Thoracic aorta (tissue), 2 donors: ENCODE measurements around the gene LRRFIP2. TPM values are rescaled to one million over a fixed set of nuclear protein-coding genes. Genes with fewer than 3 reads are reported as not detected.
A peak's percentile ranks its signal among the peaks of the same experiment; 100 is the strongest.

ENCODE experiments used
- ATAC-seq: fragments of 150-250 bp; one replicate; pipeline ENCODE4 v1.8.0; 2017; ENCODE audit warnings: low read depth; ENCODE audit not compliant: insufficient number of reproducible peaks, low FRiP score
- DNase-seq: peaks from one replicate; pipeline ENCODE4 v3.0.0-alpha.2; 2020; ENCODE audit warnings: low spot score
- H3K27ac ChIP-seq, 2 donors: fragments of 200-600 bp; sonication (generic); 1 replicate in 1 of 2; 2 replicates in 1 of 2; pipeline ENCODE4 v1.5.1; 2016; ENCODE audit warnings: mild to moderate bottlenecking in 2 of 2, moderate library complexity in 2 of 2
- H3K27me3 ChIP-seq: fragments of 200-600 bp; sonication (generic); replicated peaks from 2 replicates; pipeline ENCODE4 v1.6.0; 2016; ENCODE audit warnings: mild to moderate bottlenecking; ENCODE audit not compliant: insufficient read depth
- H3K36me3 ChIP-seq: fragments of 200-600 bp; sonication (generic); one replicate; pipeline ENCODE4 v1.5.1; 2016
- H3K4me1 ChIP-seq, 2 donors: fragments of 200-600 bp; sonication (generic); 1 replicate in 1 of 2; 2 replicates in 1 of 2; pipeline versions ENCODE4 v1.5.1 to v1.6.0; 2016; ENCODE audit warnings: low read depth in 2 of 2, mild to moderate bottlenecking in 1 of 2; ENCODE audit not compliant: control insufficient read depth in 1 of 2
- H3K4me3 ChIP-seq: fragments of 200-600 bp; sonication (generic); 2 replicates; pipeline ENCODE4 v1.5.1; 2016; ENCODE audit warnings: mild to moderate bottlenecking
- H3K9me3 ChIP-seq: fragments of 200-600 bp; sonication (generic); 2 replicates; pipeline ENCODE4 v1.5.1; 2016
- total RNA-seq, 2 donors: library from RNA; depleted of rRNA; stranded (reverse); fragments of >200 nt; gene quantifications; one replicate each; pipeline versions ENCODE4 v1.1.0 to v1.2.3, GENCODE V29; 2016
- TF ChIP-seq, protein P1 (sequence below): fragments of 200-600 bp; sonication (generic); IDR thresholded peaks from one replicate; pipeline ENCODE4 v1.5.1; 2019; ENCODE audit warnings: antibody characterized with exemption

The LRRFIP2 gene
- total RNA-seq, 2 donors from 2014 or later, result 98.8 to 123 TPM

DNA sequence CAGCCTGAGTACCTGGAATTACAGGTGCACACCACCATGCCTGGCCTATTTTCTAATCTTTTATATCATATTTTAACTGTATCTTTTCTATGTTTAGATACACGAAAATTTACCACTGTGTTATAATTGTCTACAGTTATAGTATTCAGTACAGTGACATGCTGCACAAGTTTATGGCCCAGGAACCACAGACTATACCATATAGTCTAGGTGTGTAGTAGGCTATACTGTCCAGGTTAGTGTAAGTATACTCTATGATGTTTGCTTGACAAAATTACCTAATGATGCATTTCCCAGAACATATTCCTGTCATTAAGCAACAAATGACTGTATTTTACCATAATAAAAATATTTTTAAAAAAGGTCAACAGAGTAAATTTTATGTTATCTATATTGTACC lies 5.5 kb downstream of the LRRFIP2 start:
- TF ChIP-seq, protein P1, sequence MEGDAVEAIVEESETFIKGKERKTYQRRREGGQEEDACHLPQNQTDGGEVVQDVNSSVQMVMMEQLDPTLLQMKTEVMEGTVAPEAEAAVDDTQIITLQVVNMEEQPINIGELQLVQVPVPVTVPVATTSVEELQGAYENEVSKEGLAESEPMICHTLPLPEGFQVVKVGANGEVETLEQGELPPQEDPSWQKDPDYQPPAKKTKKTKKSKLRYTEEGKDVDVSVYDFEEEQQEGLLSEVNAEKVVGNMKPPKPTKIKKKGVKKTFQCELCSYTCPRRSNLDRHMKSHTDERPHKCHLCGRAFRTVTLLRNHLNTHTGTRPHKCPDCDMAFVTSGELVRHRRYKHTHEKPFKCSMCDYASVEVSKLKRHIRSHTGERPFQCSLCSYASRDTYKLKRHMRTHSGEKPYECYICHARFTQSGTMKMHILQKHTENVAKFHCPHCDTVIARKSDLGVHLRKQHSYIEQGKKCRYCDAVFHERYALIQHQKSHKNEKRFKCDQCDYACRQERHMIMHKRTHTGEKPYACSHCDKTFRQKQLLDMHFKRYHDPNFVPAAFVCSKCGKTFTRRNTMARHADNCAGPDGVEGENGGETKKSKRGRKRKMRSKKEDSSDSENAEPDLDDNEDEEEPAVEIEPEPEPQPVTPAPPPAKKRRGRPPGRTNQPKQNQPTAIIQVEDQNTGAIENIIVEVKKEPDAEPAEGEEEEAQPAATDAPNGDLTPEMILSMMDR, result no peak
- ATAC-seq (no peak), DNase-seq (no peak)
- H3K9me3 ChIP-seq, result no peaks in the 10 kb centered on the region
- peak overlapping the region; percentile 68 to 73 for H3K27ac ChIP-seq
- no peaks in the 10 kb centered on the region for H3K36me3 ChIP-seq
- no peak overlapping the region for H3K4me3 ChIP-seq
- H3K4me1 ChIP-seq, result peaks cover 25 to 57% of the 10 kb centered on the region in 2 donors
- no peaks in the 10 kb centered on the region for H3K27me3 ChIP-seq

GRCh38 chr3:37163262-37164015 lies 10.9 kb downstream of the LRRFIP2 start:
- no peak for DNase-seq
- no peak for ATAC-seq
- peaks cover 8 to 48% of the 10 kb centered on the region in 2 donors for H3K4me1 ChIP-seq
- TF ChIP-seq, protein P1, result no peak
- H3K36me3 ChIP-seq, result no peaks in the 10 kb centered on the region
- H3K4me3 ChIP-seq, result no peak overlapping the region
- no peaks in the 10 kb centered on the region for H3K27me3 ChIP-seq
- H3K9me3 ChIP-seq, result no peaks in the 10 kb centered on the region
- no peak overlapping the region for H3K27ac ChIP-seq

GRCh38 chr3:37162501-37163245 lies 11.7 kb downstream of the LRRFIP2 start:
- Histone ChIP-seq H3K4me3 (no peak overlapping the region), H3K4me1 (peaks cover 8 to 51% of the 10 kb centered on the region in 2 donors), H3K9me3 (no peaks in the 10 kb centered on the region), H3K36me3 (no peaks in the 10 kb centered on the region), H3K27ac (no peak overlapping the region), H3K27me3 (no peaks in the 10 kb centered on the region)
- ATAC-seq, result no peak
- DNase-seq, result no peak
- TF ChIP-seq, protein P1, result no peak

DNA sequence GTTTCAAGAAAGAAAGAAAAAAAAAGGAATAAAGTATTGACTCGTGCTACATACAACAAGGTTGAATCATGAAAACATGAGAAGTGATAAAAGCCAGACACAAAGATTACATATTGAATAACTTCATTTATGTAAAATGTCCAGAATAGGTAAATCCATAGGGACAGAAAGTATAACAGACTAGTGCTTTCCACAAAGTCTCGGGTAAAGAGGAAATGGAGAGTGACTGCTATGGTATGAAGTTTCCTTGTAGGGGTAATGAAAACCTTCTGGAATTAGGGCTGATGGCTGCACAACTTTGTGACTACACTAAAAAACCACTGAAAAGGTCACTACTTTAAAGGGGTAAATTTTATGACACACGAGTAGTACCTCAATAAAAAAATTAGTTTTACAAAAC lies 13.0 kb downstream of the LRRFIP2 start:
- Histone ChIP-seq H3K27me3 (no peaks in the 10 kb centered on the region), H3K36me3 (no peaks in the 10 kb centered on the region), H3K4me1 (peaks cover 8 to 57% of the 10 kb centered on the region in 2 donors), H3K27ac (peak overlapping the region in 1 of 2 donors; percentile 19), H3K4me3 (no peak overlapping the region), H3K9me3 (no peaks in the 10 kb centered on the region)
- no peak for DNase-seq
- no peak for ATAC-seq
- TF ChIP-seq, protein P1, result no peak

DNA sequence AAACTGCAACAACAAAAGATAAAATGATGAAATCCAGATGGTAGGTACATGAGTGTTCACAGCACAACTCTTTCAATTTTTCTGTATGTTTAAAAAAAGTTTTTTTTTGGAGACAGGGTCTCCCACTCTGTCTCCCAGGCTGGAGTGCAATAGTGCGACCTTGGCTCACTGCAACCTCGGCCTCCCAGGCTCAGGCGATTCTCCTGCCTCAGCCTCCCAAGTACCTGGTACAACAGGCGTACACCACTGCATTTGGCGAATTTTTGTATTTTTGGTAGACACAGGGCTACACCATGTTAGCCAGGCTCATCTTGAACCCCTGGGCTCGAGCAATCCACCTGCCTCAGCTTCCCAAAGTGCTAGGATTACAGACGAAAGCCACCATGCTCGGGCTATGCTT lies 18.6 kb downstream of the LRRFIP2 start:
- TF ChIP-seq, protein P1, result no peak
- Histone ChIP-seq H3K27me3 (no peaks in the 10 kb centered on the region), H3K9me3 (no peaks in the 10 kb centered on the region), H3K4me3 (no peak overlapping the region), H3K4me1 (peaks cover 0 to 53% of the 10 kb centered on the region in 2 donors), H3K36me3 (peaks cover 6% of the 10 kb centered on the region), H3K27ac (no peak overlapping the region)
- ATAC-seq, result no peak
- DNase-seq, result no peak
